A549 treated with AZD2906 at 1 μM for 4 hours (cell line): Measurements from ENCODE around the gene EML3. TPM values are rescaled to one million over a fixed set of nuclear protein-coding genes. Genes with fewer than 3 reads are reported as not detected.

Experiments
- total RNA-seq: library from RNA; stranded (reverse); fragments of 200-300 nt; extraction: Qiagen RNA extraction; gene quantifications from 5 replicates; pipeline ENCODE4 v1.2.3, GENCODE V29; 2022

The EML3 gene
- 19.9 to 26.0 TPM (median 22.0 TPM) in 5 replicates for total RNA-seq

GRCh38 chr11:62612366-62613290 is at the start of gene EML3, which contains the start of gene ROM1:
Gene EML3, minus strand, starts transcription at chr11:62612775. Its CDS starts 318 bp downstream, at chr11:62612457.
Gene ROM1, plus strand, starts transcription at chr11:62613257. Its CDS starts 25 bp downstream, at chr11:62613282.

GRCh38 chr11:62645946-62646824 is 33.6 kb upstream of the EML3 start, which contains the start of gene GANAB:
Gene GANAB, minus strand, starts transcription at chr11:62646613. Its CDS starts 14 bp downstream, at chr11:62646599.

GRCh38 chr11:62621567-62622470 is 9.2 kb upstream of the EML3 start, which contains the start of gene B3GAT3:
Gene B3GAT3, minus strand, starts transcription at chr11:62621986. Its CDS starts 39 bp downstream, at chr11:62621947.

GRCh38 chr11:62601372-62602140 is 11.0 kb downstream of the EML3 start, which contains the start of gene MTA2:
Gene MTA2, minus strand, starts transcription at chr11:62601865. Its CDS starts 415 bp downstream, at chr11:62601450.

GRCh38 chr11:62591448-62592145 is 21.0 kb downstream of the EML3 start, which contains the start of gene TUT1:
Gene TUT1, minus strand, starts transcription at chr11:62591523. Its CDS starts 38 bp downstream, at chr11:62591485.

GRCh38 chr11:62573592-62574362 is 38.8 kb downstream of the EML3 start, which contains the start of gene EEF1G:
Gene EEF1G, minus strand, starts transcription at chr11:62573891. Its CDS starts 49 bp downstream, at chr11:62573842.

Other genes starting within 250 kb of the EML3 start
- gene SCGB1A1, start 193.7 kb downstream of the EML3 start, total RNA-seq: 0.23 to 0.69 TPM (median 0.37 TPM) in 3 of 5 replicates, not detected in the others
- 339 to 412 TPM (median 379 TPM) in 5 replicates for gene AHNAK, start 66.0 kb downstream of the EML3 start, total RNA-seq
- 1,893 to 2,060 TPM (median 2,008 TPM) in 5 replicates for gene EEF1G, start 38.9 kb downstream of the EML3 start, total RNA-seq
- 12.8 to 17.8 TPM (median 17.0 TPM) in 5 replicates for gene TUT1, start 21.3 kb downstream of the EML3 start, total RNA-seq
- 82.2 to 92.9 TPM (median 85.9 TPM) in 5 replicates for gene MTA2, start 10.9 kb downstream of the EML3 start, total RNA-seq
- gene ROM1, start 482 bp upstream of the EML3 start, total RNA-seq: 3.6 to 4.3 TPM (median 4.0 TPM) in 5 replicates
- 44.5 to 55.6 TPM (median 54.8 TPM) in 5 replicates for gene B3GAT3, start 9.2 kb upstream of the EML3 start, total RNA-seq
- gene GANAB, start 33.8 kb upstream of the EML3 start, total RNA-seq: 248 to 270 TPM (median 260 TPM) in 5 replicates
- gene INTS5, start 40.5 kb upstream of the EML3 start, total RNA-seq: 19.1 to 23.0 TPM (median 22.6 TPM) in 5 replicates
- 118 to 140 TPM (median 121 TPM) in 5 replicates for gene C11orf98, start 52.4 kb upstream of the EML3 start, total RNA-seq
- gene CSKMT, start 52.5 kb upstream of the EML3 start, total RNA-seq: 6.9 to 15.1 TPM (median 13.5 TPM) in 5 replicates
- 23.4 to 38.0 TPM (median 35.7 TPM) in 5 replicates for gene UQCC3, start 58.9 kb upstream of the EML3 start, total RNA-seq
- 4.0 to 5.1 TPM (median 4.8 TPM) in 5 replicates for gene LBHD1, start 59.5 kb upstream of the EML3 start, total RNA-seq
- gene UBXN1, start 66.3 kb upstream of the EML3 start, total RNA-seq: 113 to 126 TPM (median 120 TPM) in 5 replicates
- gene LRRN4CL, start 76.8 kb upstream of the EML3 start, total RNA-seq: 0.07 to 0.10 TPM (median 0.08 TPM) in 3 of 5 replicates, not detected in the others
- gene BSCL2, start 94.6 kb upstream of the EML3 start, total RNA-seq: 53.3 to 85.7 TPM (median 68.0 TPM) in 5 replicates
- not detected in 5 replicates for gene GNG3, start 94.9 kb upstream of the EML3 start, total RNA-seq
- 38.1 to 42.3 TPM (median 39.3 TPM) in 5 replicates for gene HNRNPUL2, start 114.7 kb upstream of the EML3 start, total RNA-seq
- 28.8 to 30.0 TPM (median 29.4 TPM) in 5 replicates for gene TTC9C, start 115.7 kb upstream of the EML3 start, total RNA-seq
- gene ZBTB3, start 141.4 kb upstream of the EML3 start, total RNA-seq: 1.3 to 1.8 TPM (median 1.5 TPM) in 5 replicates
- gene POLR2G, start 148.8 kb upstream of the EML3 start, total RNA-seq: 161 to 178 TPM (median 174 TPM) in 5 replicates
- 12.2 to 15.7 TPM (median 14.0 TPM) in 5 replicates for gene TAF6L, start 158.6 kb upstream of the EML3 start, total RNA-seq
- 68.8 to 94.9 TPM (median 86.7 TPM) in 5 replicates for gene TMEM179B, start 174.6 kb upstream of the EML3 start, total RNA-seq
- gene TMEM223, start 179.2 kb upstream of the EML3 start, total RNA-seq: 19.7 to 28.7 TPM (median 27.7 TPM) in 5 replicates
- gene NXF1, start 192.7 kb upstream of the EML3 start, total RNA-seq: 38.7 to 55.4 TPM (median 50.7 TPM) in 5 replicates
- gene STX5, start 219.3 kb upstream of the EML3 start, total RNA-seq: 19.5 to 24.9 TPM (median 23.9 TPM) in 5 replicates
- gene TEX54, start 220.1 kb upstream of the EML3 start, total RNA-seq: not detected in 5 replicates
- gene WDR74, start 226.8 kb upstream of the EML3 start, total RNA-seq: 74.3 to 82.0 TPM (median 79.5 TPM) in 5 replicates